ENCODE results near the gene FAM120B.

GRCh38 chr6:170316071-170316470, 9.5 kb downstream of the FAM120B start:
- no peak for TF ChIP-seq CTCF (IDR thresholded peaks at IDR 0.05)
- no peak for TF ChIP-seq POLR2A (IDR thresholded peaks at IDR 0.05)
